Fibroblast of mammary gland (primary cell): ENCODE results near the gene DYNLRB1.

Source experiments
- DNase-seq: peaks from one replicate; pipeline ENCODE4 v3.0.0-alpha.2; 2010; ENCODE audit warnings: low read depth
- H3K4me3 ChIP-seq: 2 replicates; pipeline ENCODE4 v1.5.1; 2011; ENCODE audit warnings: low read depth, mild to moderate bottlenecking, low read length, moderate library complexity; ENCODE audit not compliant: control insufficient read depth
- CTCF ChIP-seq: conservative IDR thresholded peaks from 2 replicates; pipeline ENCODE4 v1.5.1; 2011; ENCODE audit warnings: low read depth, low read length, inconsistent platforms; ENCODE audit not compliant: control insufficient read depth, insufficient read depth

Gene DYNLRB1

GRCh38 chr20:34530342-34530741, 14.1 kb downstream of the DYNLRB1 start:
- TF ChIP-seq CTCF, result no peak
- H3K4me3 ChIP-seq, result no peak overlapping the region
- DNase-seq, result no peak

DNA sequence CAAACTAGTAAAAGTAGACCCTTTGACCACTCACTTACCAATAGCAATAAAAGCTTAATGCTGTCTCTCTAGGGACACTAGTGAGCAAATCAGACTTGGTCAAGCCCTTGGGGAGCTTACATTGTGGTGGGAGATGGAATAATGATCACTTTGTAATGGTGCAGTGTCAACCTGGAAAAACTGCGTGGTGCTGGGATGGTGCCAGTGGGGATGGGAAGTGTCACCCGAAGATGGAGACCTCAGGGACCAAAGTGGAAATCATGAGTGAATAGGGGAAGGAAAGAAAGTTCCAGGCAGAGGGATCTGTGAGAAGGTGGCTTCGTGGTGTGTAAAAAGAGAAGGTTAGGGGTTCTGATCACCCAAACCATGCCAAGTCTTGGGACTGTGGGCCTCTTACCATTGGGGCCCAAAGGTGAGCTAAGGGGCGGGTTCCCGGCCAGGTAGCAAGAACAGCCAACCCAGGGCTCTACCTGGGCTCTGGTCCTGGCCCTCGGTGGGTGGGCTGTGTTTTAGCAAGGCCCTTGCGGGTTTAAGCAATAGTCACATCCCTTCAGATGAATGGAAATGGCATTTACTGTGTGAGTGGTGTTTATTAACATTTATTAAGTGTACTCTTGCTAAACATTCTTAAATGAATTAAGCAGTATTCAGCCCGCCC, 15.5 kb downstream of the DYNLRB1 start:
- H3K4me3 ChIP-seq, result no peak overlapping the region
- DNase-seq, result no peak
- no peak for TF ChIP-seq CTCF

DNA sequence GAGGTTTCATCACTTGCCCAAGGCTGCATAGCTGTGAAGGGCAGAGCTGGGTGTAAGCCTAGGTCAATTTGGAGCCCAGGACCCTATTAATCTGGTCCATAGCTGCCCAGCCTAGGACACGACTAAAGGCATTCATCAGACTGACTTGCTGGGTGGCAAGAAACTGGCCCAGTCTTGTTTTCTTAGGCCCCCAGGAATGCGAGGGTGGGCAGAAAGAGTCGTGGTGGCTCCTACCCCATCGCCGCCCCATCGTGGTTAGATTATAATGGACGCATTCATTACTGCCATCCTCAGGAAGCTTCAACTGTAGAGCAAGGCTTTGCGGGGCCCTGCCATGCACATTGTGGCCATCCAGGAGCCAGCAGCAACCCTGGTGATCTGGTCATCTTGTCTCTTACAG, 16.1 kb downstream of the DYNLRB1 start:
- no peak overlapping the region for H3K4me3 ChIP-seq
- no peak for TF ChIP-seq CTCF
- no peak for DNase-seq

DNA sequence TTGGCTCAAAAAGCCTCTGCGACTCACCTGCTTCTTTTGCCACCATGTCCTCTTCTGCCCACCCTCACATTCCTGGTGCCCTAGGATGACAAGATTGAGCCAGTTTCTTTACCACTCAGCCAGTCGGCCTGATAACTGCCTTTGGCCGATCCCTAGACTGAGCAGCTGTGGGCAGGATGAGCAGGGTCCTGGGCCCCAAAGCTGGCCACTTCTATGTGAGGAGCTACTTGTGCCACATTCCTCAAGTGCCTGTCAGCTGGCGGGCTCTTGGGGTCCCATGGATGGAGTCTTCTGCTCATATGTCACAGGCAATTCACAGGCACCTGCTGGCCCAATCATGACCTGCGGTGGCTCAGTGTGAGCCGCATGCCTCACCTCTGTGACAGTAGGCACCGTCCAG, 16.5 kb downstream of the DYNLRB1 start:
- no peak for DNase-seq
- no peak overlapping the region for H3K4me3 ChIP-seq
- TF ChIP-seq CTCF, result no peak

DNA sequence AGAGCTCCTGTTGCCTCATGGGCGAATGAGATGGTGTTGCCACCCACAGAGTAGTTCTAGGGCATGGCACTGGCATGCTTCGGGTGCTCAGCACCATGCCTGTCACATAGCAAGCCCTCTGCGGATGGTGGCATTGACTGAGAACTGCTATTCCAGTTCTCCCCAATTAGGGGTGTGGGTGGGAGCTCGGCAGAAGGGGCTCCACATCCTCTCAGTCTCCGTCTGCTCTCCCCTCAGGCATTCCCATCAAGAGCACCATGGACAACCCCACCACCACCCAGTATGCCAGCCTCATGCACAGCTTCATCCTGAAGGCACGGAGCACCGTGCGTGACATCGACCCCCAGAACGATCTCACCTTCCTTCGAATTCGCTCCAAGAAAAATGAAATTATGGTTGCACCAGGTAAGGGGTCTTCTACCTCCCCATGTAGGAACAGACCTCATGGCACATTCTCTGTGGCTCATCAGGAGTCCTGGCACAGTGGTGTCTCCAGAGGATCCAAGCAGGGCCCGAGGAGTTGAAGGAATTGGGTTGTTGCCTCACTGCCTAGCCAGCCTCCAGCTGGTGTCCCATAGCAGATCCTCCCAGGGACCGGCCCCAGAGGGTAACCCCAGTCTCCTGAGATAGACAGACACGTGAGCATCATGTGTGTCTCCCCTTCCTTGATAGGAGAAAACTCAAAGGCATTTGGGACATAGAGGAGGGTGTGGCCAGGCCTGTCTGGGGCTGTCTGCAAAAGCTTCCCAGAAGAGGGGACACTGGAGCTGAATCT, 18.4 kb downstream of the DYNLRB1 start:
- DNase-seq, result no peak
- TF ChIP-seq CTCF, result no peak

DNA sequence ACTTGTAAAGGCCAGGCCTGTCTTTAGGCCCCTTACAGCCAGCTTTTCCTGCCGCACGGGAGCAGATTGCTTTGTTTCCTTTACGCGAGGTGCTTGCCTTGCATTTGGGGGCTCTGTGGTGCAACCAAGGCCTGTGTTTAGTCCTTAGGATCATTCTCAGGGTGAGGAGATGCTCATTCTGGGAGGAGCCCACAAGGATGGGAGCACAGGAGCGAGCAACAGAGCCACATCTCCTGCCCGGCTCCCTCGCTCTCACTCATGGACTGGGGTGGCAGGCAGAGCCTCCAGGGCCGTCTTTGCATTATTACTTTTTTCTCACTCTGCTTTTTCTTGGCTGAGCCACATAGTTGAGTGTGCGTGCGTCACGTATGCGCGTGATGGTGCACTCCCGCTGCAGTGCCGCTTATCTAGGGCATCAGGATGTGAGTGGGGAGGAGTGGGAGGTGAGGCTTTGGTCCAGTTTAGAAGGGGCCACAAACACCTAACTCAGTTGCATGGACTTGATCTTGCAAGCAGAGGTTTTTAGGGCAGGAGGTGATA, 19.1 kb downstream of the DYNLRB1 start:
- DNase-seq, result no peak
- no peak for TF ChIP-seq CTCF
- no peak overlapping the region for H3K4me3 ChIP-seq

More for the DNA sequence above, 18.4 kb downstream of the DYNLRB1 start:
- no peak overlapping the region for H3K4me3 ChIP-seq
